Lower lobe of right lung (tissue), 2 donors: ENCODE measurements around the gene TSC22D2. TPM values are rescaled to one million over a fixed set of nuclear protein-coding genes. Genes with fewer than 3 reads are reported as not detected.

Source experiments
- ATAC-seq, 2 donors: fragments of 200-7000 bp; cut with Tn5 transposase; one replicate each; pipeline ENCODE4 v1.9.1; 2020 to 2022; ENCODE audit warnings: mild to moderate bottlenecking in 2 of 2, moderate library complexity in 2 of 2
- DNase-seq: peaks from one replicate; pipeline ENCODE4 v3.0.0-alpha.2; 2020
- H3K27ac ChIP-seq: fragments of 200-600 bp; one replicate; pipeline ENCODE4 v1.8.0; 2022
- H3K27me3 ChIP-seq: fragments of 200-600 bp; one replicate; pipeline ENCODE4 v1.8.0; 2022; ENCODE audit warnings: low read depth
- H3K36me3 ChIP-seq: fragments of 200-600 bp; one replicate; pipeline ENCODE4 v1.8.0; 2022; ENCODE audit warnings: mild to moderate bottlenecking
- H3K4me1 ChIP-seq: fragments of 200-600 bp; one replicate; pipeline ENCODE4 v1.8.0; 2022
- H3K4me3 ChIP-seq: fragments of 200-600 bp; one replicate; pipeline ENCODE4 v1.8.0; 2022; ENCODE audit warnings: mild to moderate bottlenecking
- H3K9me3 ChIP-seq: fragments of 200-600 bp; one replicate; pipeline ENCODE4 v1.8.0; 2022
- CTCF ChIP-seq: fragments of 200-600 bp; IDR thresholded peaks from one replicate; pipeline ENCODE4 v1.8.0; 2022; ENCODE audit warnings: antibody characterized with exemption, mild to moderate bottlenecking
- intact Hi-C: fragments of 100-400 bp; cut with DNase I; formaldehyde crosslinking; loops from one replicate; pipeline ENCODE4 v1.11.0; 2022
- total RNA-seq: library from RNA; stranded (reverse); fragmentation: NEBNext Ultra II Directional; extraction: Animal tissue kit (Norgen Biotek cat#: 25700); gene quantifications from one replicate; pipeline ENCODE4 v1.2.1, GENCODE V29; 2021
- donor health status: DM: no; HTN: yes; CAD: no; lungs with severe emphysema.

Gene TSC22D2
- total RNA-seq, 1 donor from 2014 or later, result 21.3 TPM

- Histone ChIP-seq H3K27ac (no peak overlapping the region), H3K36me3 (no peaks in the 10 kb centered on the region), H3K4me1 (no peaks in the 10 kb centered on the region), H3K9me3 (no peaks in the 10 kb centered on the region), H3K27me3 (no peaks in the 10 kb centered on the region), H3K4me3 (no peak overlapping the region)
- intact Hi-C loops, result no loop called here
- TF ChIP-seq CTCF, result no peak
- DNase-seq (no peak), ATAC-seq (no peak)
Measured at GRCh38 chr3:150509780-150510179, 101.7 kb downstream of the TSC22D2 start.

DNA sequence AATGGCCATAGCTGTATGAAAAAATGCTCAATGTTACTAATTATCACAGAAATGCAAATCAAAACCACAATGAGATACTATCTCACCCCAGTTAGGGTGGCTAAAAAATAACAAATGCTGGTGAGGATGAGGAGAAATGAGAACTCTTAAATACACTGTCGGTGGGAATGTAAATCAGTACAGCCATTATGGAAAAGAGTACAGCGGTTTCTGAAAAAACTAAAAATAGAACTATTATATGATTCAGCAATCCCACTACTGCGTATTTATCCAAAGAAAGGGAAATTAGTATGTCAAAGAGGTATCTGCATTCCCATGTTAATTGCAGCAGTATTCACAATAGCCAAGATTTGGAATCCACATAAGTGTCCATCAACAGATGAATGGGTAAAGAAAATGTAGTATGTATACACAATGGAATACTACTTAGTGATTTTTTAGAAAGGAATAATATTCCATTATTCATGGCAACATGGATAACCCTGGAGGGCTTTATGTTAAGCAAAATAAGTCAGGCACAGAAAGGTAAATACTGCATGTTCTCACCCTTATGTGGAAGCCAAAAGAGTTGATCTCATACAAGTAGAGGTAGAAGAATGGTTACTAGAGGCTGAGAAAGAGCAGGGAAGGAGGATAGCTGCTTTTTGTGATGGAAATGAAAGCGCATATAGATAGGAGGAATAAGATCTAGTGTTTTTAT, 103.2 kb downstream of the TSC22D2 start:
- H3K27me3 ChIP-seq, result no peaks in the 10 kb centered on the region
- TF ChIP-seq CTCF, result no peak
- no peak overlapping the region for H3K4me3 ChIP-seq
- H3K36me3 ChIP-seq, result no peaks in the 10 kb centered on the region
- no peaks in the 10 kb centered on the region for H3K9me3 ChIP-seq
- intact Hi-C loops, result no loop called here
- DNase-seq (no peak), ATAC-seq (no peak)
- no peak overlapping the region for H3K27ac ChIP-seq
- H3K4me1 ChIP-seq, result no peaks in the 10 kb centered on the region

- Histone ChIP-seq H3K4me1 (no peaks in the 10 kb centered on the region), H3K9me3 (no peaks in the 10 kb centered on the region), H3K4me3 (no peak overlapping the region), H3K27ac (no peak overlapping the region), H3K36me3 (no peaks in the 10 kb centered on the region), H3K27me3 (no peaks in the 10 kb centered on the region)
- no peak for TF ChIP-seq CTCF
- intact Hi-C loops, result no loop called here
- DNase-seq, result no peak
- no peak for ATAC-seq
Measured at GRCh38 chr3:150515210-150515609, 107.1 kb downstream of the TSC22D2 start.

Other genes with a start within 250 kb of the TSC22D2 start
- 150 TPM for gene SERP1, start 138.2 kb downstream of the TSC22D2 start, total RNA-seq
- 91.9 TPM for gene EIF2A, start 138.5 kb downstream of the TSC22D2 start, total RNA-seq
- gene SELENOT, start 195.0 kb downstream of the TSC22D2 start, total RNA-seq, result 107 TPM